Peyer's patch (tissue), 4 donors: ENCODE measurements around the gene SRBD1. TPM values are rescaled to one million over a fixed set of nuclear protein-coding genes. Genes with fewer than 3 reads are reported as not detected.

ENCODE experiments used
- DNase-seq, 3 donors: peaks; one replicate each; pipeline ENCODE4 v3.0.0-alpha.2; 2017 to 2019
- H3K27ac ChIP-seq, 4 donors: fragments of 200-600 bp; sonication (generic); one replicate each; pipeline ENCODE4 v1.5.1; 2016 to 2019
- H3K27me3 ChIP-seq, 2 donors: fragments of 200-600 bp; sonication (generic); one replicate each; pipeline ENCODE4 v1.5.1; 2019
- H3K36me3 ChIP-seq, 3 donors: fragments of 200-600 bp; sonication (generic); one replicate each; pipeline ENCODE4 v1.5.1; 2016 to 2019
- H3K4me1 ChIP-seq, 4 donors: fragments of 200-600 bp; sonication (generic); one replicate each; pipeline ENCODE4 v1.5.1; 2016 to 2019
- H3K4me3 ChIP-seq, 4 donors: fragments of 200-600 bp; sonication (generic); 1 replicate in 3 of 4; 2 replicates in 1 of 4; pipeline ENCODE4 v1.5.1; 2016 to 2019; ENCODE audit warnings: mild to moderate bottlenecking in 1 of 4
- H3K9me3 ChIP-seq, 4 donors: fragments of 200-600 bp; sonication (generic); one replicate each; pipeline ENCODE4 v1.5.1; 2016 to 2019; ENCODE audit warnings: mild to moderate bottlenecking in 1 of 4
- CTCF ChIP-seq, 6 experiments: fragments of 450-650 bp in 4 of 6; fragments of 200-600 bp in 2 of 6; sonication (generic) in 1 of 6; IDR thresholded peaks; one replicate each; pipeline ENCODE4 v1.5.1; 2017 to 2019; ENCODE audit warnings: antibody characterized with exemption in 6 of 6, mild to moderate bottlenecking in 3 of 6, moderate library complexity in 1 of 6
- POLR2A ChIP-seq, 2 donors: fragments of 450-650 bp; IDR thresholded peaks; one replicate each; pipeline ENCODE4 v1.5.1; 2017; ENCODE audit warnings: antibody characterized with exemption in 2 of 2, mild to moderate bottlenecking in 2 of 2, moderate library complexity in 2 of 2
- total RNA-seq, 4 donors: library from RNA; depleted of rRNA; stranded (reverse); fragments of >200 nt; gene quantifications; one replicate each; pipeline ENCODE4 v1.1.0, GENCODE V29; 2016

SRBD1 gene
- total RNA-seq, 4 donors from 2014 or later, result 14.9 to 32.2 (median 22.5) TPM

DNA sequence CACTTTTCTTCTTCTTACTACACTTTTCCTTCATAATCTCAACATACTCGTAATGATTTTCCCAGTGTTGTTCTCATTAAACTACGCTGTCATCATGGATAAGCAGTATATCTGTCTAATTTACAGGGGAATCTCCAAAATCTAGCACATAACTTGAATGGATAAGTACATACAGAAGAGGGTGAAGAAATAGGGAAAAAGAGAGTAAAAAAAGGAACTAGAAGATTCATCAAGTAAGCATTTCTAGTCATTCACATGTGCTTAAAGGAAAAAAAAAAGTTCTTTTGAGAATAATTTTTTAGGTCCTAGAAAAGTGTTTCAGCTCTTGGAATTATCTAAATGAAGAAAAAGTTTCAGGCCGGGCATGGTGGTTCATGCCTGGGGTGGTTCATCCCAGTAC lies 51.6 kb downstream of the SRBD1 start:
- Histone ChIP-seq H3K4me1 (no peaks in the 10 kb centered on the region), H3K4me3 (no peak overlapping the region), H3K9me3 (no peaks in the 10 kb centered on the region), H3K36me3 (peaks cover 0 to 4% (median 0%) of the 10 kb centered on the region in 3 donors), H3K27ac (no peak overlapping the region), H3K27me3 (no peaks in the 10 kb centered on the region)
- TF ChIP-seq CTCF (IDR thresholded peaks at IDR 0.05), result no peak
- no peak for TF ChIP-seq POLR2A (IDR thresholded peaks at IDR 0.05)
- no peak for DNase-seq

- H3K36me3 ChIP-seq, result peaks cover 0 to 8% (median 0%) of the 10 kb centered on the region in 3 donors
- no peak overlapping the region for H3K27ac ChIP-seq
- no peak for DNase-seq
- TF ChIP-seq POLR2A (IDR thresholded peaks at IDR 0.05) (no peak), CTCF (IDR thresholded peaks at IDR 0.05) (no peak)
- H3K27me3 ChIP-seq, result no peaks in the 10 kb centered on the region
- no peaks in the 10 kb centered on the region for H3K4me1 ChIP-seq
- H3K4me3 ChIP-seq, result no peak overlapping the region
- H3K9me3 ChIP-seq, result no peaks in the 10 kb centered on the region
Observed at GRCh38 chr2:45554742-45555140, 56.3 kb downstream of the SRBD1 start.

DNA sequence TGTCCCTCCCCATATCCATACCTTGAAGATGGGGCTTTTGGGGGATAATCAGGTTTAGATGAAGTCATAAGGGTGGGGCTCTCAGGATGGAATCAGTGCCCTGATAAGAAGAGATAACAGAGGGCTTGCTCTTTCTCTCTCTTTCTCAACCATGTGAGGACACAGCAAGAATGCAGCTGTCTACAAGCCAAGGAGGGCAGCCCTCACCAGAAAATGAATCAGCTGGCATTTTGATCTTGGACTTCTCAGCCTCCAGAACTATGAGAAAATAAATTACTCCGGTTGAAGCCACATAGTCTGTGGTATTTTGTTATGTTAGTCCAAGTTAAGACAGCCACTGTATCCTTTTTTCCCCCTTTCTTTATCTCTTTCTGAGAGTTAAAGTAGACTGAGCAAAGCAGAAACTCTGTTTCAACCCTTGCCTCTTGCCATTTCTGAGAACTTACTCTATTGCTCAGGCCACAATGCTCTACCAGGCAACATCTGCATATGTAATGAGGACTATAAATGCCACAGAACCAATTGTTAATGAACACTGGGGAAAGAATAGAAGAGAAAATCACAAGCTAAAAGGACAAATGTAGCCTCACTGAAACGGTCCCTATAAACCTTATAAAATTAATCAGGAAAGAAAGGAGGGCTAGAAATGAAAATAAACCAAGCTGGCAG lies 56.9 kb downstream of the SRBD1 start:
- H3K27ac ChIP-seq, result no peak overlapping the region
- no peaks in the 10 kb centered on the region for H3K9me3 ChIP-seq
- TF ChIP-seq POLR2A (IDR thresholded peaks at IDR 0.05), result no peak
- TF ChIP-seq CTCF (IDR thresholded peaks at IDR 0.05), result no peak
- H3K4me1 ChIP-seq, result no peaks in the 10 kb centered on the region
- H3K4me3 ChIP-seq, result no peak overlapping the region
- H3K36me3 ChIP-seq, result peaks cover 0 to 8% (median 0%) of the 10 kb centered on the region in 3 donors
- no peak for DNase-seq
- no peaks in the 10 kb centered on the region for H3K27me3 ChIP-seq

DNA sequence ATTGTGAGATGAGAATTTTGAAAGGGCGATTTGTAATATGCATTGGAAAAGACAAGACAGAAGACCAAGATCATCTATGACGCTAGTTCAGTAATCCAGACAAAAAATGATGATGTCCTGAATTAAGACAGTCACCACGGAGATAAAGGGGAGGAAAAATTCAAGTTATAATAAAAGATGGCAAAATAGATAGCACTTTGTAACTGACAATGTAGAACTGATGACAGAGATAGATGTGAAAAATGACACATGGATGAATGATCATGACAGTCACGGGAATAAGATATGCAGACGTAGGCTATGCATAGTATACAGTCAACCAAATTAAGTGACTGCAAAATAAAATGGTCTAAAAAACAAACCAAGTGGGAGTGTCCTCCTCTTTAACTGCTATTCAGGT lies 59.2 kb downstream of the SRBD1 start:
- DNase-seq, result no peak
- TF ChIP-seq CTCF (IDR thresholded peaks at IDR 0.05), result no peak
- TF ChIP-seq POLR2A (IDR thresholded peaks at IDR 0.05), result no peak
- Histone ChIP-seq H3K9me3 (no peaks in the 10 kb centered on the region), H3K4me3 (no peak overlapping the region), H3K36me3 (peaks cover 0 to 17% (median 0%) of the 10 kb centered on the region in 3 donors), H3K27ac (no peak overlapping the region), H3K27me3 (no peaks in the 10 kb centered on the region), H3K4me1 (no peaks in the 10 kb centered on the region)

GRCh38 chr2:45545943-45546342 lies 65.1 kb downstream of the SRBD1 start:
- peaks cover 0 to 49% (median 0%) of the 10 kb centered on the region in 3 donors for H3K36me3 ChIP-seq
- no peaks in the 10 kb centered on the region for H3K27me3 ChIP-seq
- H3K9me3 ChIP-seq, result peaks cover 0 to 13% (median 4%) of the 10 kb centered on the region in 4 donors
- H3K4me1 ChIP-seq, result no peaks in the 10 kb centered on the region
- no peak overlapping the region for H3K4me3 ChIP-seq
- no peak for TF ChIP-seq CTCF (IDR thresholded peaks at IDR 0.05)
- no peak for TF ChIP-seq POLR2A (IDR thresholded peaks at IDR 0.05)
- no peak for DNase-seq
- no peak overlapping the region for H3K27ac ChIP-seq
